Left lung (tissue), 10 donors: ENCODE data around the gene NPC2. TPM values are rescaled to one million over a fixed set of nuclear protein-coding genes. Genes with fewer than 3 reads are reported as not detected.
A peak's percentile ranks its signal among the peaks of the same experiment; 100 is the strongest.
"Not testable (repeated sequence)": the region's sequence is repeated elsewhere in the genome, so short reads cannot be mapped to it uniquely, and the experiment has no call there.

Experiments used
- ATAC-seq: fragments of 200-7000 bp; cut with Tn5 transposase; one replicate; pipeline ENCODE4 v1.9.1; 2020; ENCODE audit warnings: moderate library complexity
- DNase-seq, 4 donors: peaks; one replicate each; pipeline ENCODE4 v3.0.0-alpha.2; 2013 to 2020
- H3K27ac ChIP-seq, 2 donors: fragments of 200-600 bp; sonication (generic) in 1 of 2; one replicate each; pipeline versions ENCODE4 v1.5.0 to v1.8.0; 2020 to 2021
- H3K27me3 ChIP-seq, 2 donors: fragments of 200-600 bp; sonication (generic) in 1 of 2; one replicate each; pipeline versions ENCODE4 v1.5.0 to v1.8.0; 2020 to 2021
- H3K36me3 ChIP-seq, 2 donors: fragments of 200-600 bp; sonication (generic) in 1 of 2; one replicate each; pipeline versions ENCODE4 v1.5.0 to v1.8.0; 2020 to 2021
- H3K4me1 ChIP-seq, 2 donors: fragments of 200-600 bp; one replicate each; pipeline ENCODE4 v1.8.0; 2021
- H3K4me3 ChIP-seq, 2 donors: fragments of 200-600 bp; sonication (generic) in 1 of 2; one replicate each; pipeline versions ENCODE4 v1.5.0 to v1.8.0; 2020 to 2021; ENCODE audit warnings: mild to moderate bottlenecking in 1 of 2
- H3K9me3 ChIP-seq, 2 donors: fragments of 200-600 bp; sonication (generic) in 1 of 2; one replicate each; pipeline versions ENCODE4 v1.5.0 to v1.8.0; 2020 to 2021
- intact Hi-C, 2 donors: fragments of 100-400 bp; cut with DNase I; formaldehyde crosslinking; loops; one replicate each; pipeline versions ENCODE4 v1.11.2 to v1.14.2; 2022
- polyA plus RNA-seq, 6 donors: library from polyadenylated mRNA; unstranded; fragments of 120-200 nt; gene quantifications; one replicate each; pipeline ENCODE4 v1.2.1, GENCODE V29; 2013; ENCODE audit not compliant: insufficient read length in 6 of 6
- total RNA-seq, 2 donors: library from RNA; stranded (reverse); fragmentation: NEBNext Ultra II Directional; extraction: Animal tissue kit (Norgen Biotek cat#: 25700); gene quantifications; one replicate each; pipeline ENCODE4 v1.2.1, GENCODE V29; 2021
- TF ChIP-seq, protein P1 (sequence below), 2 donors: fragments of 200-600 bp; sonication (generic) in 1 of 2; IDR thresholded peaks; one replicate each; pipeline versions ENCODE4 v1.5.0 to v1.8.0; 2021; ENCODE audit warnings: antibody characterized with exemption in 2 of 2
- donor health status: DM: no; HTN: yes; CAD: no.
- donor health status: DM: no; HTN: no; CAD: no.

The NPC2 gene
- total and polyA plus RNA-seq, 8 donors = 776 to 1,413 (median 995) TPM

DNA sequence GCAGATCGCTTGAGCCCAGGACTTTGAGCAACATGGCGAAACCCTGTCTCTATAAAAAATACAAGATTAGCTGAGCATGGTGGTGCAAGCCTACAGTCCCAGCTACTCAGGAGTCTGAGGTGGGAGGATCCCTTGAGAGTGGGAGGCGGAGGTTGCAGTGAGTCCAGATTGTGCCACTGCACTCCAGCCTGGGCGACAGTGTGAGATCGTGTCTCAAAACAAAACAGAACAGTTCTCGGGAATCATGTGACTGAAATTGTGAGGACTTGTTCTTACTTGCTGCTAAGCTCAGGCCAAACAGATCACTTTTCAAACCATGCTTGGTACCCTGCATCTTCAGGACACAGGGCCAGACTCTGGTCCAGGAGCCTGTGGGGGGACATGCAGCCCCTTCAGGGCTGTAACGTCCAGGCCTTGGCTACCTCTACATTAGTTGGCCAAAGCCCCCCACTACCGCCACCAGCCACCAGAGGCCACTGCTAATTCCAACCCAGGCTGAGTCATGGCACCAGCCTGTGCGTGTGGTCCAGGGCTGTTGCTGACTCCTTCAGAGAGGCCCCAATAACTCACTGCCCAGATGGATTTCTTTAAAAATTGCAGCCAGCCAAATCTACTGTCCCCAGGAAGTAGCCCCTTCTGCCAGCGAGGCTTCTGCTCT lies 33.7 kb downstream of the NPC2 start:
- Histone ChIP-seq H3K9me3 (no peaks in the 10 kb centered on the region), H3K27ac (no peak overlapping the region), H3K36me3 (no peaks in the 10 kb centered on the region), H3K4me3 (no peak overlapping the region), H3K27me3 (no peaks in the 10 kb centered on the region), H3K4me1 (no peaks in the 10 kb centered on the region)
- DNase-seq = peak in 1 of 4 donors; percentile 19
- TF ChIP-seq, protein P1, sequence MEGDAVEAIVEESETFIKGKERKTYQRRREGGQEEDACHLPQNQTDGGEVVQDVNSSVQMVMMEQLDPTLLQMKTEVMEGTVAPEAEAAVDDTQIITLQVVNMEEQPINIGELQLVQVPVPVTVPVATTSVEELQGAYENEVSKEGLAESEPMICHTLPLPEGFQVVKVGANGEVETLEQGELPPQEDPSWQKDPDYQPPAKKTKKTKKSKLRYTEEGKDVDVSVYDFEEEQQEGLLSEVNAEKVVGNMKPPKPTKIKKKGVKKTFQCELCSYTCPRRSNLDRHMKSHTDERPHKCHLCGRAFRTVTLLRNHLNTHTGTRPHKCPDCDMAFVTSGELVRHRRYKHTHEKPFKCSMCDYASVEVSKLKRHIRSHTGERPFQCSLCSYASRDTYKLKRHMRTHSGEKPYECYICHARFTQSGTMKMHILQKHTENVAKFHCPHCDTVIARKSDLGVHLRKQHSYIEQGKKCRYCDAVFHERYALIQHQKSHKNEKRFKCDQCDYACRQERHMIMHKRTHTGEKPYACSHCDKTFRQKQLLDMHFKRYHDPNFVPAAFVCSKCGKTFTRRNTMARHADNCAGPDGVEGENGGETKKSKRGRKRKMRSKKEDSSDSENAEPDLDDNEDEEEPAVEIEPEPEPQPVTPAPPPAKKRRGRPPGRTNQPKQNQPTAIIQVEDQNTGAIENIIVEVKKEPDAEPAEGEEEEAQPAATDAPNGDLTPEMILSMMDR (IDR thresholded peaks at IDR 0.05) = peak; percentile 35 to 39
- intact Hi-C loops = no loop called here
- peak; percentile 58 for ATAC-seq

DNA sequence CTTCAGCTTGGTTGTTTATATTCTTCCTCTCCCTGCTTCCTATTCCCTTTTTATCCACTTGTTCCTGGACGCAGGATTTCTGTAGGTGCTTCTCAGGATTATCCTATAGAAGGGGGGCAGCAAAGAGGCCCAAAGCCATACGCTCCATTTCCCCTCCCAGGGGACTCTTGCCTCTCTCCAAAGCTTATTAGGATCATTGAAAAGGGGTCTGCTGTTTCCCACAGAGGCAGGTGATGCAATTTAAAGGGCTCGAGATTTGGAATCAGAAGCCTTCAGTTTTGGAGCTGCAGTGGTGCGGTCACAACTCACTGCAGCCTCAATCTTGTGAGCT lies 35.6 kb downstream of the NPC2 start:
- no peaks in the 10 kb centered on the region for H3K4me1 ChIP-seq

DNA sequence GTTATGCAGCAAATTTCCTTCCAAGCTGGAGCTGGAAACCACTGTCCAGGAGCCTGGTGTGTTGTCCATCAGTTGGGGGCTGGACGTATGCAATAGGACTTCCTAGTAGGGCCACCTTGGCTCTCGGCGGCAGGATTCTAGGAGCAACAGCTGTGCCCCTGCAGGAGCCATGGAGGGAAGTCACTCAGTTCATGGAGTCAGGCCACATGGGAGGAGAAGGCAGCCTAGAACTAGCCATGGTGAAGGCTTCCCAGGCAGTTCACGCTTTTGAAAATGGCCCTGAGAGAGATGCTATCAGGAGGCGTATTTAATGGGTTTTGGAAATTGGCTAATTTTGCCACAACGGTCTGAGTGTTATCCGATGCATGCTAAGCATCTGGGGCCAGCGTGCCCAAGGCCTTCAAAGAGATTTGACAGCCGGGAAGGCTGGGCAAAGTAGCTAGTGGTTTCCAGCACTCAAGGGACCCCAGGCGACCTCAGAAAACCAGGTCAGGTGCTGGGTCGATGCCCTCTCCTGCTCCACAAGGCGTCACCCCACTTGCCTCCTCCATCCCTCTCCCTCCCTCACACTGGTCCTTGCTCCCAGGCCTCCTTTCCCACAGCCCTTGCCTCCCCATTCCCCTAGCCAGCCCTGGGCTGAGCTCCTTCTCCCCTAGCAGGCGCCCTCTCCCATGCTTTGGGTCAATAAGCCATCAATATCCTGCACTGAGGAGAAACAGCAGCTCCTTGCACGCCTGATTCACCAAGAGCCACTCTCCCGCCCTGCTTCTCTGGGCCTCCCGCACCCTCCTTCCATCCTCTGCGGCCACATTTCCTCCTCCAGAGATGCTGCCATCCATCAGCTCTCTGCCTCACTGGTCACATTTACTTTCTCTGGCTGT lies 36.2 kb downstream of the NPC2 start:
- Histone ChIP-seq H3K36me3 (no peaks in the 10 kb centered on the region), H3K4me1 (no peaks in the 10 kb centered on the region), H3K27ac (no peak overlapping the region), H3K9me3 (no peaks in the 10 kb centered on the region), H3K27me3 (no peaks in the 10 kb centered on the region), H3K4me3 (no peak overlapping the region)
- DNase-seq = no peak
- no peak for ATAC-seq
- intact Hi-C loops = no loop called here
- TF ChIP-seq, protein P1 (IDR thresholded peaks at IDR 0.05) = no peak

More for the DNA sequence above, 35.6 kb downstream of the NPC2 start:
- no peak overlapping the region for H3K4me3 ChIP-seq
- H3K27me3 ChIP-seq = no peaks in the 10 kb centered on the region
- no peak for ATAC-seq
- no peaks in the 10 kb centered on the region for H3K36me3 ChIP-seq
- DNase-seq = no peak
- TF ChIP-seq, protein P1 (IDR thresholded peaks at IDR 0.05) = no peak
- intact Hi-C loops = no loop called here
- H3K27ac ChIP-seq = no peak overlapping the region
- no peaks in the 10 kb centered on the region for H3K9me3 ChIP-seq

DNA sequence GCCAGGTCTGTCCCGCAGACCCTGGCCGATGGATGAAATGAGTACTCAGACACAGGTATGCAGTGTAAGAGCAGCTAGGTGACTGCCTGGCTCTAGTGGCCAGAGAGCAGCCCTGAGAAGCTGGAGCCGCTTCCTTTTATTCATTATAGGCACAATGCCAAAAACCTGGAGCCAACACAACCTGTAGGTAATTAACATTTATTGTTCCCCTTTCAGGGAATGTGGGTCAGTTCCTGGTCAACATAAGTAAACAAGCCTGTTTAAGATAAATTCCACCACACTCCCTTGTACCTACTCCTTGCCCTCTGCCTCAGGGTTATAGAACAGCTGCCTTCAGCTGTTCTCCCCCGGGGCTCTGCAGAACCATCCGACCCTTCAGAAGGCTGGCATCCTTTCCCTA lies 38.7 kb downstream of the NPC2 start:
- H3K9me3 ChIP-seq, intact Hi-C loops, H3K4me1 ChIP-seq, ATAC-seq, H3K27ac ChIP-seq, H3K36me3 ChIP-seq, H3K4me3 ChIP-seq, H3K27me3 ChIP-seq, DNase-seq: not testable (repeated sequence)

DNA sequence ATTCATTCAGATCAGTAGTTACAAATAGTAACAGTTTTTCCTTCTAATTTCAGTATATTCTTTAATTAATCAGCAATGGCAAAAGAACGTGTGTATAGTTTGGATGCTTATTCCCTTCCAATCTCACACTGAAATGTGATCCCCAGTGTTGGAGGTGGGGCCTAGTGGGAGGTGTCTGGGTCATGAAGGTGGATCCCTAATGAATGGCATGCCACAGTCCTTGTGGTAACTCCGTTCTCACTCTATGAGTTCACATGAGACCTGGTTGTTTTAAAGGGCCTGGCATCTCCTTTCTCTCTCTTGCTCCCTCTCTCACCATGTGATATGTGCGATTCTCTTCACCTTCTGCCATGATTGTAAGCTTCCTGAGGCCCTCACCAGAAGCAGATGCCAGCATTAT lies 48.2 kb downstream of the NPC2 start:
- TF ChIP-seq, protein P1 (IDR thresholded peaks at IDR 0.05) = no peak
- Histone ChIP-seq H3K4me3 (no peak overlapping the region), H3K9me3 (no peaks in the 10 kb centered on the region), H3K4me1 (no peaks in the 10 kb centered on the region), H3K27ac (no peak overlapping the region), H3K36me3 (no peaks in the 10 kb centered on the region), H3K27me3 (no peaks in the 10 kb centered on the region)
- DNase-seq (no peak), ATAC-seq (no peak)
- intact Hi-C loops = no loop called here
